Right ventricle myocardium inferior (tissue), 1 donor: Measurements from ENCODE around the gene NAGA. TPM values are rescaled to one million over a fixed set of nuclear protein-coding genes. Genes with fewer than 3 reads are reported as not detected.

Experiments
- ATAC-seq: fragments of 200-7000 bp; cut with Tn5 transposase; one replicate; pipeline ENCODE4 v1.9.1; 2020; ENCODE audit warnings: mild to moderate bottlenecking, moderate library complexity
- DNase-seq: peaks from one replicate; pipeline ENCODE4 v3.0.0; 2021; ENCODE audit errors: missing footprints
- intact Hi-C: fragments of 100-400 bp; cut with DNase I; formaldehyde crosslinking; loops from one replicate; pipeline ENCODE4 v1.11.0; 2022
- total RNA-seq: library from RNA; stranded (reverse); fragmentation: NEBNext Ultra II Directional; extraction: Animal tissue kit (Norgen Biotek cat#: 25700); gene quantifications from one replicate; pipeline ENCODE4 v1.2.1, GENCODE V29; 2021
- donor health status: DM: no; HTN: yes; CAD: no; lungs with severe emphysema.

NAGA gene
- total RNA-seq, 1 donor from 2014 or later: 14.3 TPM

- ATAC-seq (no peak), DNase-seq (no peak)
- intact Hi-C loops: no loop called here
Measured at GRCh38 chr22:42062506-42063170, 8.0 kb downstream of the NAGA start.

- intact Hi-C loops: no loop called here
- no peak for DNase-seq
- no peak for ATAC-seq
Measured at GRCh38 chr22:42061041-42061440, 9.6 kb downstream of the NAGA start.

GRCh38 chr22:42060489-42060888, 10.1 kb downstream of the NAGA start:
- intact Hi-C loops: no loop called here
- DNase-seq (no peak), ATAC-seq (no peak)

- no peak for DNase-seq
- ATAC-seq: no peak
- intact Hi-C loops: no loop called here
Measured at GRCh38 chr22:42056757-42057511, 13.7 kb downstream of the NAGA start.

- DNase-seq: no peak
- intact Hi-C loops: no loop called here
- no peak for ATAC-seq
Measured at GRCh38 chr22:42052765-42053164, 17.8 kb downstream of the NAGA start.

- intact Hi-C loops: no loop called here
- ATAC-seq: no peak
- no peak for DNase-seq
Measured at GRCh38 chr22:42050641-42051180, 19.9 kb downstream of the NAGA start.

GRCh38 chr22:42041784-42042183, 28.8 kb downstream of the NAGA start:
- no peak for ATAC-seq
- DNase-seq: no peak
- intact Hi-C loops: no loop called here

GRCh38 chr22:42039271-42039670, 31.3 kb downstream of the NAGA start:
- intact Hi-C loops: no loop called here
- no peak for DNase-seq
- no peak for ATAC-seq

- ATAC-seq: no peak
Measured at GRCh38 chr22:42035256-42035655, 35.4 kb downstream of the NAGA start.

GRCh38 chr22:42033263-42034181, 37.1 kb downstream of the NAGA start:
- intact Hi-C loops: no loop called here

More at GRCh38 chr22:42035256-42035655, 35.4 kb downstream of the NAGA start:
- no peak for DNase-seq
- intact Hi-C loops: no loop called here

GRCh38 chr22:42026705-42027104, 43.9 kb downstream of the NAGA start:
- intact Hi-C loops: no loop called here
- DNase-seq: no peak
- no peak for ATAC-seq

More at GRCh38 chr22:42033263-42034181, 37.1 kb downstream of the NAGA start:
- ATAC-seq: no peak
- DNase-seq: no peak

- ATAC-seq (no peak), DNase-seq (no peak)
- intact Hi-C loops: no loop called here
Measured at GRCh38 chr22:42025421-42025820, 45.2 kb downstream of the NAGA start.

- DNase-seq (no peak), ATAC-seq (no peak)
- intact Hi-C loops: no loop called here
Measured at GRCh38 chr22:42022162-42022847, 48.3 kb downstream of the NAGA start.

GRCh38 chr22:42021571-42021970, 49.0 kb downstream of the NAGA start:
- intact Hi-C loops: no loop called here
- ATAC-seq (no peak), DNase-seq (no peak)

- no peak for DNase-seq
- intact Hi-C loops: no loop called here
- no peak for ATAC-seq
Measured at GRCh38 chr22:42018224-42018623, 52.4 kb downstream of the NAGA start.

GRCh38 chr22:42016111-42016510, 54.5 kb downstream of the NAGA start:
- DNase-seq: no peak
- no peak for ATAC-seq
- intact Hi-C loops: no loop called here

GRCh38 chr22:42013385-42013784, 57.2 kb downstream of the NAGA start:
- DNase-seq (no peak), ATAC-seq (no peak)
- intact Hi-C loops: no loop called here

- intact Hi-C loops: no loop called here
- ATAC-seq: no peak
Measured at GRCh38 chr22:42010778-42011177, 59.8 kb downstream of the NAGA start.

More at GRCh38 chr22:42010778-42011177, 59.8 kb downstream of the NAGA start:
- DNase-seq: no peak
